Measurements from ENCODE around the gene GUF1. TPM values are rescaled to one million over a fixed set of nuclear protein-coding genes. Genes with fewer than 3 reads are reported as not detected.

GUF1 gene
- total and polyA plus RNA-seq, 10 of the 15 experiments (the other 5 are each of a cell fraction or from before 2014, with no cell fraction given): 5.8 to 37.1 (median 24.8) TPM

- TF ChIP-seq RUNX3 (IDR thresholded peaks at IDR 0.05; ENCODE audit: low read length): peak; percentile 49
- TF ChIP-seq TCF12 (IDR thresholded peaks at IDR 0.05; ENCODE audit: low read depth, low read length): no peak
- TF ChIP-seq SREBF2 (IDR thresholded peaks at IDR 0.05; ENCODE audit: low read length): no peak
- TF ChIP-seq NRF1 (conservative IDR thresholded peaks at IDR 0.05; ENCODE audit: low read depth, low read length): peak; percentile 86
- TF ChIP-seq, protein P1, sequence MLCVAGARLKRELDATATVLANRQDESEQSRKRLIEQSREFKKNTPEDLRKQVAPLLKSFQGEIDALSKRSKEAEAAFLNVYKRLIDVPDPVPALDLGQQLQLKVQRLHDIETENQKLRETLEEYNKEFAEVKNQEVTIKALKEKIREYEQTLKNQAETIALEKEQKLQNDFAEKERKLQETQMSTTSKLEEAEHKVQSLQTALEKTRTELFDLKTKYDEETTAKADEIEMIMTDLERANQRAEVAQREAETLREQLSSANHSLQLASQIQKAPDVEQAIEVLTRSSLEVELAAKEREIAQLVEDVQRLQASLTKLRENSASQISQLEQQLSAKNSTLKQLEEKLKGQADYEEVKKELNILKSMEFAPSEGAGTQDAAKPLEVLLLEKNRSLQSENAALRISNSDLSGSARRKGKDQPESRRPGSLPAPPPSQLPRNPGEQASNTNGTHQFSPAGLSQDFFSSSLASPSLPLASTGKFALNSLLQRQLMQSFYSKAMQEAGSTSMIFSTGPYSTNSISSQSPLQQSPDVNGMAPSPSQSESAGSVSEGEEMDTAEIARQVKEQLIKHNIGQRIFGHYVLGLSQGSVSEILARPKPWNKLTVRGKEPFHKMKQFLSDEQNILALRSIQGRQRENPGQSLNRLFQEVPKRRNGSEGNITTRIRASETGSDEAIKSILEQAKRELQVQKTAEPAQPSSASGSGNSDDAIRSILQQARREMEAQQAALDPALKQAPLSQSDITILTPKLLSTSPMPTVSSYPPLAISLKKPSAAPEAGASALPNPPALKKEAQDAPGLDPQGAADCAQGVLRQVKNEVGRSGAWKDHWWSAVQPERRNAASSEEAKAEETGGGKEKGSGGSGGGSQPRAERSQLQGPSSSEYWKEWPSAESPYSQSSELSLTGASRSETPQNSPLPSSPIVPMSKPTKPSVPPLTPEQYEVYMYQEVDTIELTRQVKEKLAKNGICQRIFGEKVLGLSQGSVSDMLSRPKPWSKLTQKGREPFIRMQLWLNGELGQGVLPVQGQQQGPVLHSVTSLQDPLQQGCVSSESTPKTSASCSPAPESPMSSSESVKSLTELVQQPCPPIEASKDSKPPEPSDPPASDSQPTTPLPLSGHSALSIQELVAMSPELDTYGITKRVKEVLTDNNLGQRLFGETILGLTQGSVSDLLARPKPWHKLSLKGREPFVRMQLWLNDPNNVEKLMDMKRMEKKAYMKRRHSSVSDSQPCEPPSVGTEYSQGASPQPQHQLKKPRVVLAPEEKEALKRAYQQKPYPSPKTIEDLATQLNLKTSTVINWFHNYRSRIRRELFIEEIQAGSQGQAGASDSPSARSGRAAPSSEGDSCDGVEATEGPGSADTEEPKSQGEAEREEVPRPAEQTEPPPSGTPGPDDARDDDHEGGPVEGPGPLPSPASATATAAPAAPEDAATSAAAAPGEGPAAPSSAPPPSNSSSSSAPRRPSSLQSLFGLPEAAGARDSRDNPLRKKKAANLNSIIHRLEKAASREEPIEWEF (IDR thresholded peaks at IDR 0.05; ENCODE audit: insufficient replicate concordance, low read depth, low read length): no peak
- peak; percentile 88 for TF ChIP-seq PAX5 (IDR thresholded peaks at IDR 0.05; ENCODE audit: borderline replicate concordance, low read depth, low read length)
- no peak for TF ChIP-seq RB1 (IDR thresholded peaks at IDR 0.05; ENCODE audit: borderline replicate concordance)
- TF ChIP-seq RELA (IDR thresholded peaks at IDR 0.05; ENCODE audit: borderline replicate concordance, partially characterized antibody): no peak
- peak; percentile 74 for TF ChIP-seq IKZF1 (conservative IDR thresholded peaks at IDR 0.05)
- TF ChIP-seq, protein P2, sequence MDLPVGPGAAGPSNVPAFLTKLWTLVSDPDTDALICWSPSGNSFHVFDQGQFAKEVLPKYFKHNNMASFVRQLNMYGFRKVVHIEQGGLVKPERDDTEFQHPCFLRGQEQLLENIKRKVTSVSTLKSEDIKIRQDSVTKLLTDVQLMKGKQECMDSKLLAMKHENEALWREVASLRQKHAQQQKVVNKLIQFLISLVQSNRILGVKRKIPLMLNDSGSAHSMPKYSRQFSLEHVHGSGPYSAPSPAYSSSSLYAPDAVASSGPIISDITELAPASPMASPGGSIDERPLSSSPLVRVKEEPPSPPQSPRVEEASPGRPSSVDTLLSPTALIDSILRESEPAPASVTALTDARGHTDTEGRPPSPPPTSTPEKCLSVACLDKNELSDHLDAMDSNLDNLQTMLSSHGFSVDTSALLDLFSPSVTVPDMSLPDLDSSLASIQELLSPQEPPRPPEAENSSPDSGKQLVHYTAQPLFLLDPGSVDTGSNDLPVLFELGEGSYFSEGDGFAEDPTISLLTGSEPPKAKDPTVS (IDR thresholded peaks at IDR 0.05; ENCODE audit: low read depth, low read length): no peak
- TF ChIP-seq DPF2 (IDR thresholded peaks at IDR 0.05): 0 out of 2 replicates have a peak, but pooled peaks have one; percentile 11
- peak; percentile 88 for TF ChIP-seq NR2C1 (IDR thresholded peaks at IDR 0.05)
- TF ChIP-seq YY1 (IDR thresholded peaks at IDR 0.05; ENCODE audit: low read depth, low read length): peak; percentile 8; the same call in 1 of the 2 replicates
- TF ChIP-seq REST (IDR thresholded peaks at IDR 0.05; ENCODE audit: low read depth, low read length): 0 out of 2 replicates have a peak, but pooled peaks have one; percentile 25
- peak; percentile 53; the same call in 1 of the 2 replicates for TF ChIP-seq CBFB (IDR thresholded peaks at IDR 0.05; ENCODE audit: low read depth)
- TF ChIP-seq CREB1 (IDR thresholded peaks at IDR 0.05; ENCODE audit: low read depth): no peak; the same call in 1 of the 2 replicates
- no peak for TF ChIP-seq EZH2 (IDR thresholded peaks at IDR 0.05; ENCODE audit: borderline replicate concordance, control insufficient read depth, low read depth, low read length)
- no peak for TF ChIP-seq CBX3 (IDR thresholded peaks at IDR 0.05; ENCODE audit: borderline replicate concordance, low read depth)
- TF ChIP-seq CHD2 (IDR thresholded peaks at IDR 0.05; ENCODE audit: borderline replicate concordance, low read depth, low read length): no peak
These were observed 48.0 kb downstream of the GUF1 start, which contains the start of gene GNPDA2 (continued) for GRCh38 chr4:44726038-44726871.
